Left colon (tissue), 2 donors: ENCODE measurements around the gene MSH3. TPM values are rescaled to one million over a fixed set of nuclear protein-coding genes. Genes with fewer than 3 reads are reported as not detected.

Source experiments
- ATAC-seq: fragments of 200-7000 bp; cut with Tn5 transposase; one replicate; pipeline ENCODE4 v1.9.1; 2020; ENCODE audit warnings: mild to moderate bottlenecking, moderate library complexity
- DNase-seq, 2 donors: peaks; one replicate each; pipeline ENCODE4 v3.0.0-alpha.2; 2020
- intact Hi-C, 2 donors: fragments of 100-400 bp; cut with DNase I in 1 of 2; cut with micrococcal nuclease in 1 of 2; formaldehyde crosslinking; loops; one replicate each; pipeline versions ENCODE4 v1.11.2 to v1.14.0; 2022; cut with DNase I, micrococcal nuclease
- total RNA-seq, 2 donors: library from RNA; stranded (reverse); fragmentation: NEBNext Ultra II Directional; extraction: Animal tissue kit (Norgen Biotek cat#: 25700); gene quantifications; one replicate each; pipeline ENCODE4 v1.2.1, GENCODE V29; 2021
- donor health status: DM: no; HTN: no; CAD: no.
- donor health status: DM: yes; HTN: yes; CAD: no.

MSH3 gene
- total RNA-seq, 2 donors from 2014 or later, result 16.2 to 18.6 TPM

- no peak for DNase-seq
- intact Hi-C loops, result no loop called here
- ATAC-seq, result no peak
Observed at GRCh38 chr5:80701597-80701996, 47.1 kb downstream of the MSH3 start.

GRCh38 chr5:80703291-80703690, 48.8 kb downstream of the MSH3 start:
- DNase-seq (no peak), ATAC-seq (no peak)
- intact Hi-C loops, result no loop called here

DNA sequence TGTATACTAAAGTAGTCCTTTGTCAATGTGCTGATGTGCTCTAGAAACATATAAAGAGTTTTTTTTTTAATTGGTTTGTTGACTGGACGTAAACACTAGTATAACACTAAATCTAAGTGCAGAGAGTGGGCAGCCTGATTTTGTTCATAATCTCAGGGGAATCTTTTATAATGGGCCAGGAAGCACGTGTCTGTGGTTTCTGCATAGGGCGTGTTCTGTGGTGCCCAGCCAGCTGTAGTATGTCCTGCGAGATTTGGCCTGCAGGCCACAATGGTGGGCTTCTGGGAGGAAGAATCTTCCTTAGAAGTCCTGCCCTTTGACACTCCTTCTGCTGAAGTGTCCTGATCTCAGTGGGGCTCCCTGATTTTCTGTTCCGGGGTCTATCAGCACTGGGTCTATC, 49.3 kb downstream of the MSH3 start:
- ATAC-seq (no peak), DNase-seq (no peak)
- intact Hi-C loops, result no loop called here

DNA sequence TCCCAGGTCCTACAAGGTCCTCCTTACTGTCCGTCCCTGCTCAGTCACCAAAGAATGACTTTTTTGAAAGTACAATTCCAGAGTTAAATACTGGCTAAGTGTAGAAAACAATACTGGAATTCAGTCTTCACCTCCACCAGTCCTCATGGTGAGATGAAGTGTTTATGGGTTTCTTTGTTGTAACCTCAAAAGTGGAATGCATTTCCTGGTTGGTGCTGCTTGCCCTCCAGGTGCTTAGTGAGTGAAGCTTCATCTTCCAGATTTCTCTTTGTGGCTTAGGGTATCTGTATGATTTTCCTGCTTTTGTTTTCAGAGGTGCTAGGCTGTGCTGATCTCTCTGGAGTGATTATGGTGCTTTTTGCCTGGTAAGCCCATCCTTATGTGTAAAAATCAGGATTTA, 49.8 kb downstream of the MSH3 start:
- DNase-seq, result no peak
- intact Hi-C loops, result no loop called here
- no peak for ATAC-seq

GRCh38 chr5:80705216-80705769, 50.8 kb downstream of the MSH3 start:
- no peak for DNase-seq
- intact Hi-C loops, result no loop called here
- peak; percentile 34 for ATAC-seq

GRCh38 chr5:80705801-80706200, 51.3 kb downstream of the MSH3 start:
- DNase-seq (no peak), ATAC-seq (peak; percentile 62)
- intact Hi-C loops, result no loop called here

GRCh38 chr5:80706835-80707447, 52.5 kb downstream of the MSH3 start:
- DNase-seq (no peak), ATAC-seq (no peak)
- intact Hi-C loops, result no loop called here

GRCh38 chr5:80707645-80708044, 53.2 kb downstream of the MSH3 start:
- ATAC-seq (no peak), DNase-seq (no peak)
- intact Hi-C loops, result no loop called here

DNA sequence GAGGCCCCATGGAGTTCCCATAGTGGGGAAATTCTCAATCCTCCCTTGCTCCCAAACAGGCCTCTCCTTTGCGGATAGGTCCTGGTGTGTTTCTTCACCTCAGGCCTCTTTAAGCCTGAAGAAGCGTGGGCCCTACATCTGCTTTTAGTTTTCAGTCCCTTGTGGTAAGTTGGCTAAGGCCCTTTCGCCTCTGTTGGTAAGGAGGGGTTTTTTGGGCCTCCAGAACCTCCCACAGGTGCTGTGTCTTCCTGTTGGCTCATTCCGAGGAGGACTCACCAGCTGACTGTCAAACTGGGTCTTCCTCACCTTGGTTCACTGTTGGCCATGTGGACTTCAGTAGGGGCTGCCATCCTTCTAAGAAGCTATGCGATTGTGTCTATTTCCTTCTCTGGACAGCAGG, 56.8 kb downstream of the MSH3 start:
- ATAC-seq, result no peak
- DNase-seq, result no peak
- intact Hi-C loops, result no loop called here

DNA sequence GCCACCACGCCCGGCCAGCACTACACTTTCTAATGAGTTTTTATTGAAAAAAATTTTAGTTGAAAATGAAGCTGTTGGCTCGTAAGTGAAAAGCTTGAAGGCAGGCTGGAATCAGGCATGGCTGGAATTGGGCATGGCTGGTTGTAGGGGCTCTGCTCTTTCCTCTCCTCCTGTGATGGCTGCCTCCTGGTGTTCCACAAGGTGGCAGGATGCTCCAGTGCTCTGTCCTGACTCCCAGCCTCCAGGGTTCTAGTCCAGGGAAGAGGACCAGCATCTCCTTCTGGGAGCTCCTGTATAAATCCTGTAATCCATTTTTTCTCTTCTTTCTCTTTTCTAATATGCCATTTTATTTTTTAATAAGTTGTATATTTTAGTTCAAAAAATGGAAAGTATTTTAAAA, 57.5 kb downstream of the MSH3 start:
- intact Hi-C loops, result no loop called here
- no peak for DNase-seq
- peak; percentile 64 for ATAC-seq

- DNase-seq (no peak), ATAC-seq (no peak)
- intact Hi-C loops, result no loop called here
Observed at GRCh38 chr5:80712919-80713318, 58.5 kb downstream of the MSH3 start.

DNA sequence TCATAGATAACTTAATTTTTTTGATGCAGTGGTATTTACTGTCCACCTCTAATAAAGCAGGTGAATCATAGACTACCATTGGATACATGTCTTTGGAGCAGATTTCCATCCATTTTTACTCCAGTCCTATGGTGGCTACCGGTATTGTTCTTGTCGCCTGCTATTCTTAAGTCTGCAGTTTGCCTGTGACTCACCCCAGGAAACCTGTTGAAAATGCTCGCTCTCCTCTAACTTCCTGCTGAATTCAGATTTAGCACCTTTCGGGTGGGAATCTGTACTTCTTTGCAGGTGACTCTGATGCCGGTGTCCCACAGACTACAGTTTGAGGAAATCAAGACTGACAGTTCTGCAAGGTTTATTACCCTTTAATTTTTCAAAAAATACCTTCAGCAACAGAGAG, 59.2 kb downstream of the MSH3 start:
- intact Hi-C loops, result no loop called here
- DNase-seq (no peak), ATAC-seq (no peak)

- ATAC-seq, result peak; percentile 69
Observed at GRCh38 chr5:80714570-80715298, 60.3 kb downstream of the MSH3 start.

DNA sequence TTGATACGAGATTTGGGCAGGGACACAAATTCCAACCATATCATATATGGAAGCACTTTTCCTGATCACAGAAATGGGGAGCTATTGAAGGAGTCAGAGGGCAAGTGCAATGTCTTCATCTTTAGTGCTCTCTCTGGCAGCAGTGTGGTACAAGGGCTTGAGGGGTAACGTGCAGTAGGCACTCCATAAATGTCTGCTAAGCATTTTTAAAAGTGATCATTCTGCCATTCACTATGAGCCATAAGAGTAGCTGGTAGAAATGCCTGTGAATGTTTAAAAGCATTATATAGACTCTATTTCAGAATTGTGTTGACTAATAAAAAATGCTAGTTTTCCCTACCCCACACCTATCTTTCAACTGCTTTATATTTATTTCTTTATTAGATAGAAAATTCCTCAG, 61.4 kb downstream of the MSH3 start:
- intact Hi-C loops, result no loop called here
- ATAC-seq (no peak), DNase-seq (no peak)

More at GRCh38 chr5:80714570-80715298, 60.3 kb downstream of the MSH3 start:
- intact Hi-C loops, result no loop called here
- DNase-seq, result no peak

DNA sequence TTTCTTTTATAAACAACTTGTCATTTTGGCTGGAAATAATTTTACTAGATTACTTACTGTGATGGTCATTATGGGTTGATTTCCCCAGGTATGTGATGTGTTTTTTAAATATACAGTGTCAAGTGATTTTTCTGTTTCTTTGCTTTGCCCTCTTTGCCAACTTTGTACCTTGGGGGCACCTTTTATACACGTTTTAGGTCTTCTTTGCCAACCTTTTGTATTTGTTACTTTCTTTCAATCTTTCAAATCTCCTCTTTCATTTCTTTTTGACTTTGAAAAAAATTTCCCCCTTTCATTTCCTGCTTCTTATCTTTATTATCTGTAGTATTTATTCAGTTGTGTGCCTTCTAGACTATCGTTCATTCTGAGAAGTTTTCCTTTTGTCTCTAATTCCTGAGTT, 65.7 kb downstream of the MSH3 start:
- intact Hi-C loops, result no loop called here
- ATAC-seq (no peak), DNase-seq (no peak)

GRCh38 chr5:80722916-80723315, 68.5 kb downstream of the MSH3 start:
- DNase-seq (no peak), ATAC-seq (no peak)
- intact Hi-C loops, result no loop called here

DNA sequence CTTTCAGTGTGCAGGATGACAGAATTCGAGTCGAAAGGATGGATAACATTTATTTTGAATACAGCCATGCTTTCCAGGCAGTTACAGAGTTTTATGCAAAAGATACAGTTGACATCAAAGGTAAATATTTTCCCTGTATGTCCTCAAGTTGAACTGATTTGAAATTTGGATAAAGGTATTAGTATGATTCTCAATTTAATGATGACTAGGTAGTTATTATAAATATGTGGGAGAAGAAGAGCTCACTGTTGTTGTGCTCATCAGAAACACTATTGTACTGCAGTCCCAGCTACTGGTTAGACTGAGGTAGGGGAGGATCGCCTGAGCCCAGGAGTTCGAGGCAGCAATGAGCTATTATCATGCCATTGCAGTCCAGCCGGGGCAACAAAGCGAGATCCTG, 71.0 kb downstream of the MSH3 start:
- intact Hi-C loops, result no loop called here
- ATAC-seq (no peak), DNase-seq (no peak)

GRCh38 chr5:80736730-80737129, 82.3 kb downstream of the MSH3 start:
- intact Hi-C loops, result no loop called here
- ATAC-seq (no peak), DNase-seq (no peak)

GRCh38 chr5:80738466-80738865, 84.0 kb downstream of the MSH3 start:
- intact Hi-C loops, result no loop called here
- DNase-seq, result no peak
- no peak for ATAC-seq

- ATAC-seq (no peak), DNase-seq (no peak)
- intact Hi-C loops, result no loop called here
Observed at GRCh38 chr5:80739057-80739456, 84.6 kb downstream of the MSH3 start.

DNA sequence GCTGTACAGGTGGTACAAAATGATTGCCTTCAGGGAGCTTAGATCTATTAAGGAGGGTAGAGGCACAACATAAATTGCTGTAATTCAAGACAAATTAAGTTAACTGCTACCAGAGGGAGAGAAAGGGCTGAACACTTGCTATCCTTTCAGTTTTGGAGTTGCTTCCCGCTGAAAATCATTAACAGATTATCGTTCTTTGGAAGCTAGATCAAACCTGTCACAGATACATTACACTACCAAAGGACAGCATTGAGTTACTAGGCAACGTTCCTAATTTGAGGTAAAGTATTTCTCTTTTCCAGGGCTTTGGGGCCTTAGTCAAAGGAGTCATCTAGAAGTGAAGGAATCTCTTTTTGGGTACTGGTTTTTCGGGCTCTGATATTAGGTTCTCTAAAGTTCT, 85.0 kb downstream of the MSH3 start:
- intact Hi-C loops, result no loop called here
- DNase-seq, result no peak
- ATAC-seq, result no peak
